Measurements from ENCODE around the gene IGSF8.

The IGSF8 gene

DNA sequence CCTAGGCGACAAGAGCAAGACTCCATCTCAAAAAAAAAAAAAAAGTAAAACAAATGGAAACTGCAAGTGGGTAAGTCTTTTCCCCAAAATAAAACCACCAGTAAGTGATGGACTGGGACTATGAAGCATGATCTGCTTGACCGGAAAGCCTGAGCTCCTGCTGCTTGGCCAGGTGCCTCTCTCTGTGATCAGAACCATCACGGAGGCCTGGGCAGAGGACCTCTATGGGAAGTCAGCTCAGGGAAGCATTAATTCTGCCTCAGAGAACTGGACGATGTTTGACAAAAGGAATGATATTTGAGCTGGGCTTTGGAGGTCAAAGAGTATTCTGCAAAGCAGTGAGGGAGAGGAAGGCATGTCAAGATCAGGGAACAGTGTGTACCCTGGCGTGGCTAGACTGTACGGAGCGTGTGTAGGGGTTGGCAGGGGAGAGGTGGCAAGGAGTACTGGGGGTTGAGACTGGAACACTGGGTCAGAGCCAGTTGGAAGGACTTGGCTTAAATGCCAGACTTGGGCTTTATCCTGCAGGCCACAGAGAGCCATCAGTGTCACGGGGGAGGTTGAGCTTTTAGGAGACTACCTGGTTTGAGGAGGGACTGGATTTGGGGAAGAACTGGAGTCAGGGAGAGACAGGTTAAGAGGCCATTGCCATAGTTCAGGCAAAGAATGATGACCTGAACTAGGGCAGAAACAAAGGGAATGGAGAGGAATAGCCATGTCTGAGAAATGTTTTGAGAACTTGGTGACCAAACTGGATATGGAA is 33.6 kb upstream of the IGSF8 start:
- in situ Hi-C loops (cut with MboI; ENCODE audit: low pct_unique_long_range_greater_than_20kb, low sequenced_read_pairs, unreplicated experiment): no loop called here
- TF ChIP-seq, protein P1, sequence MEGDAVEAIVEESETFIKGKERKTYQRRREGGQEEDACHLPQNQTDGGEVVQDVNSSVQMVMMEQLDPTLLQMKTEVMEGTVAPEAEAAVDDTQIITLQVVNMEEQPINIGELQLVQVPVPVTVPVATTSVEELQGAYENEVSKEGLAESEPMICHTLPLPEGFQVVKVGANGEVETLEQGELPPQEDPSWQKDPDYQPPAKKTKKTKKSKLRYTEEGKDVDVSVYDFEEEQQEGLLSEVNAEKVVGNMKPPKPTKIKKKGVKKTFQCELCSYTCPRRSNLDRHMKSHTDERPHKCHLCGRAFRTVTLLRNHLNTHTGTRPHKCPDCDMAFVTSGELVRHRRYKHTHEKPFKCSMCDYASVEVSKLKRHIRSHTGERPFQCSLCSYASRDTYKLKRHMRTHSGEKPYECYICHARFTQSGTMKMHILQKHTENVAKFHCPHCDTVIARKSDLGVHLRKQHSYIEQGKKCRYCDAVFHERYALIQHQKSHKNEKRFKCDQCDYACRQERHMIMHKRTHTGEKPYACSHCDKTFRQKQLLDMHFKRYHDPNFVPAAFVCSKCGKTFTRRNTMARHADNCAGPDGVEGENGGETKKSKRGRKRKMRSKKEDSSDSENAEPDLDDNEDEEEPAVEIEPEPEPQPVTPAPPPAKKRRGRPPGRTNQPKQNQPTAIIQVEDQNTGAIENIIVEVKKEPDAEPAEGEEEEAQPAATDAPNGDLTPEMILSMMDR (IDR thresholded peaks at IDR 0.05; ENCODE audit: extremely low read depth, insufficient read depth, missing control alignments): no peak
- no peak for DNase-seq (ENCODE audit: low spot score)

GRCh38 chr1:160130939-160131338 is 32.5 kb upstream of the IGSF8 start:
- no peak for DNase-seq (ENCODE audit: low spot score)
- in situ Hi-C loops (cut with MboI; ENCODE audit: low pct_unique_long_range_greater_than_20kb, low sequenced_read_pairs, unreplicated experiment): no loop called here
- TF ChIP-seq, protein P1 (IDR thresholded peaks at IDR 0.05; ENCODE audit: extremely low read depth, insufficient read depth, missing control alignments): no peak

DNA sequence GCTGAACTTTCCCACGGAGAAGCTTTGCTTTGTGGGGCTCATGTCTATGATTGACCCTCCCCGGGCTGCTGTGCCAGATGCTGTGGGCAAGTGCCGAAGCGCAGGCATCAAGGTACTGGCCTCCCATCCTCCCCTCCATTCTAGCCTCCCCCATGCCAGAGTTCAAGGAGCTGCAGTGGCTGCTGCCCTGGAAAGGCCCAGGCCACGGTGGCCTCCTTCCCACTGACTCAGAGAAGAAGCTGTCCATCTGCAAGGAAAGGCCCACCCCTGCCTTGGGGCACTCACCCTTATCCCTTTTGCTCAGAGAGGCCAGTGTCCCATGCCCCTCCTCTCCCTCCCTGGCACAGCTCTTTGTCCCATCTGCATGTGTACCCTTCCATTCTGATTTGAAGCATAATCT is 32.1 kb upstream of the IGSF8 start:
- no peak for DNase-seq (ENCODE audit: low spot score)
- in situ Hi-C loops (cut with MboI; ENCODE audit: low pct_unique_long_range_greater_than_20kb, low sequenced_read_pairs, unreplicated experiment): no loop called here
- TF ChIP-seq, protein P1 (IDR thresholded peaks at IDR 0.05; ENCODE audit: extremely low read depth, insufficient read depth, missing control alignments): no peak

DNA sequence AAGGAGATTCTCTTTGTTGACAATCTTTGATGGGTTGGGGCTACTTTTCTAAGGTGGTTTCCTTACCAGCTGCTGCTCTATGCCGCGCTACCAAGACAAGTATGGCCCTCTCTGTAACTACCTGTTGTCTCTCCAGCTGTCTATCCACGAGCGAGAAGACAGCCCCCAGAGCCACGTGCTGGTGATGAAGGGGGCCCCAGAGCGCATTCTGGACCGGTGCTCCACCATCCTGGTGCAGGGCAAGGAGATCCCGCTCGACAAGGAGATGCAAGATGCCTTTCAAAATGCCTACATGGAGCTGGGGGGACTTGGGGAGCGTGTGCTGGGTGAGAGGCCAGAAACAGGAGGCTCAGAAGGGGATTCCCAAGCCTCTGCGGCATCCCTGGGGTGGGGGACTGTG is 31.5 kb upstream of the IGSF8 start:
- TF ChIP-seq, protein P1 (IDR thresholded peaks at IDR 0.05; ENCODE audit: extremely low read depth, insufficient read depth, missing control alignments): no peak
- no peak for DNase-seq (ENCODE audit: low spot score)
- in situ Hi-C loops (cut with MboI; ENCODE audit: low pct_unique_long_range_greater_than_20kb, low sequenced_read_pairs, unreplicated experiment): no loop called here

DNA sequence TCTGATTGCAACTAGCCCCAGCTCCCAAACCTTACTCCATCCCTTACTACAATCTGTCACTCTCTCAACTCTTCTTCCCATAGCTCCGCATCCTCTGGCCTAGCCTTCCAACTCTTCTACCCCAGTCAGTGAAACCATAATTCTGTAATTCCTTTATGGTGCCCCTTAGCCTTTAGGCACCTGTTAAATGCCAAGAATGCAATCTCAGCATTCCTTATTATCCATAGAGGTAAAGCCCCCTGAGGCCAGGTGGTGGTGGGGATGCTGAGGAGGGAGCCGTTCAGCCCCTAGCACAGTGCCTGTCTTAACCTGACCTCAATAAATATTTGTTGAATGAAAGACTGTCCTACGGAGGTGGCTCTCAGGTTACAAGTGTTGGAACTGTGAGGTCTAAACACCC is 31.1 kb upstream of the IGSF8 start:
- in situ Hi-C loops (cut with MboI; ENCODE audit: low pct_unique_long_range_greater_than_20kb, low sequenced_read_pairs, unreplicated experiment): no loop called here
- TF ChIP-seq, protein P1 (IDR thresholded peaks at IDR 0.05; ENCODE audit: extremely low read depth, insufficient read depth, missing control alignments): no peak
- DNase-seq (ENCODE audit: low spot score): no peak

DNA sequence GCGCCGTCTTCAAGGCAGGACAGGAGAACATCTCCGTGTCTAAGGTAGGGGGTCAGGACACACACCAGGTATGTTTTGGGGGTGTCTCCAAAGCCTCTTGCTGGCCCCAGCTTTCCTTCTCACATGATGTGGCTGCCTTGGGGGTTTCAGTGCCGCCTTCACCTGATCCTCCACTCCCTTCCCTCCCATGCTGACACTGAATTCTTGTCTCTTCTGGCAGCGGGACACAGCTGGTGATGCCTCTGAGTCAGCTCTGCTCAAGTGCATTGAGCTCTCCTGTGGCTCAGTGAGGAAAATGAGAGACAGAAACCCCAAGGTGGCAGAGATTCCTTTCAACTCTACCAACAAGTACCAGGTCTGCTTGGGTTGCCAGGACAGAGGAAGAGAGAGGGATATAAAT is 30.6 kb upstream of the IGSF8 start:
- TF ChIP-seq, protein P1 (IDR thresholded peaks at IDR 0.05; ENCODE audit: extremely low read depth, insufficient read depth, missing control alignments): no peak
- in situ Hi-C loops (cut with MboI; ENCODE audit: low pct_unique_long_range_greater_than_20kb, low sequenced_read_pairs, unreplicated experiment): no loop called here
- DNase-seq (ENCODE audit: low spot score): no peak

Measured in GM13977 (cell line).